ENCODE measurements around the gene TMEM115. TPM values are rescaled to one million over a fixed set of nuclear protein-coding genes. Genes with fewer than 3 reads are reported as not detected.

Gene TMEM115
- total and polyA plus RNA-seq, 2 experiments from 2014 or later: 17.8 to 49.2 TPM

DNA sequence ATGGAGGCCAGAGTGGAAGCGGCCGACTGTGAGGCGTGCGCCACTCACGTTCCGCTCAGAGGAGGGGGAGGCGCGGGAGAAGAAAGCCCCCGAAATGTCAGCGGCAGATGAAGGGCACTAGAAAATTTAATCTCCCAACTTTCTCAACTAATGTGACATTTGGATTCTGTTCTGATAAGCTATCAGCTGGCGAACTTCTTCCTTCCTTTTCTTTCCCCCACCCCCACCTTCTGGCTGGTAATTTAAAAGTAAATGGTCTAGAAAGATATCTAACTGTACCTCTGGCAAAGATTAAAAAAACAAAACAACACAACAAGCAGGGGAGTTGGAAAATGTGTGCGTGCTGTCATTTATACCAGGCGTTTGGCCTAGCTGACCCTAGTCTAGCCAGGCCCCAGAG lies 26.4 kb upstream of the TMEM115 start (continued):
- TF ChIP-seq JUNB (IDR thresholded peaks at IDR 0.05; ENCODE audit: unreplicated experiment) (no peak), NANOG (IDR thresholded peaks at IDR 0.05; ENCODE audit: borderline replicate concordance) (no peak), CREB1 (CRISPR knock-in tag; IDR thresholded peaks at IDR 0.05; ENCODE audit: low read depth) (no peak)
- TF ChIP-seq, protein P1, sequence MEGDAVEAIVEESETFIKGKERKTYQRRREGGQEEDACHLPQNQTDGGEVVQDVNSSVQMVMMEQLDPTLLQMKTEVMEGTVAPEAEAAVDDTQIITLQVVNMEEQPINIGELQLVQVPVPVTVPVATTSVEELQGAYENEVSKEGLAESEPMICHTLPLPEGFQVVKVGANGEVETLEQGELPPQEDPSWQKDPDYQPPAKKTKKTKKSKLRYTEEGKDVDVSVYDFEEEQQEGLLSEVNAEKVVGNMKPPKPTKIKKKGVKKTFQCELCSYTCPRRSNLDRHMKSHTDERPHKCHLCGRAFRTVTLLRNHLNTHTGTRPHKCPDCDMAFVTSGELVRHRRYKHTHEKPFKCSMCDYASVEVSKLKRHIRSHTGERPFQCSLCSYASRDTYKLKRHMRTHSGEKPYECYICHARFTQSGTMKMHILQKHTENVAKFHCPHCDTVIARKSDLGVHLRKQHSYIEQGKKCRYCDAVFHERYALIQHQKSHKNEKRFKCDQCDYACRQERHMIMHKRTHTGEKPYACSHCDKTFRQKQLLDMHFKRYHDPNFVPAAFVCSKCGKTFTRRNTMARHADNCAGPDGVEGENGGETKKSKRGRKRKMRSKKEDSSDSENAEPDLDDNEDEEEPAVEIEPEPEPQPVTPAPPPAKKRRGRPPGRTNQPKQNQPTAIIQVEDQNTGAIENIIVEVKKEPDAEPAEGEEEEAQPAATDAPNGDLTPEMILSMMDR (conservative IDR thresholded peaks at IDR 0.05; ENCODE audit: low read depth in 2 of 2): no peak
- TF ChIP-seq, protein P2, sequence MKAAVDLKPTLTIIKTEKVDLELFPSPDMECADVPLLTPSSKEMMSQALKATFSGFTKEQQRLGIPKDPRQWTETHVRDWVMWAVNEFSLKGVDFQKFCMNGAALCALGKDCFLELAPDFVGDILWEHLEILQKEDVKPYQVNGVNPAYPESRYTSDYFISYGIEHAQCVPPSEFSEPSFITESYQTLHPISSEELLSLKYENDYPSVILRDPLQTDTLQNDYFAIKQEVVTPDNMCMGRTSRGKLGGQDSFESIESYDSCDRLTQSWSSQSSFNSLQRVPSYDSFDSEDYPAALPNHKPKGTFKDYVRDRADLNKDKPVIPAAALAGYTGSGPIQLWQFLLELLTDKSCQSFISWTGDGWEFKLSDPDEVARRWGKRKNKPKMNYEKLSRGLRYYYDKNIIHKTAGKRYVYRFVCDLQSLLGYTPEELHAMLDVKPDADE (IDR thresholded peaks at IDR 0.05): no peak

DNA sequence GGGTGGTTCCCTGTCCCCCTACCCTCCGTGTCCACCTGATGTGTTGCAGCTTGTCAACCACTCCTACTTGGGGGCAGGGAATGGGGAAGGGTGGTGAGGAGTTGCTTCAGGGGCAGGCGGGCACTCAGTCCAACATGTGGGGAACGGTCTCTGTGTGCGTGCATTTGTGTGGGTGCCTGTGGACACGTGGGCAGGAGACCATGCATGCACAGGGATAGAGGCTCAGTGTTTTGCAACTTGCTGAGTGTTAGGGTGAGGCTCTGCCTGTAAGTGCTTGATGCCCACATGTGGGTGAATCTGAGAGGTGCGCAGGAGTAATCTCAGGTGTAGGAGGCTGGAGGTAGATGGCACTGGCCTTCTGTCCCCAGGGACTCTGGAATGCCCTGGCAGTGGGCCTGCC lies 24.4 kb upstream of the TMEM115 start:
- Mint-ChIP-seq H3K27me3 (ENCODE audit: insufficient read depth, low read depth, poor library complexity) (peaks cover 12% of the 10 kb centered on the region), H3K4me1 (peaks cover 2% of the 10 kb centered on the region; the same call in 2 of the 3 replicates), H3K4me3 (no peak overlapping the region), H3K27ac (no peak overlapping the region), H3K36me3 (ENCODE audit: low read depth) (no peaks in the 10 kb centered on the region), H3K9me3 (no peaks in the 10 kb centered on the region; the same call in 2 of the 3 replicates)
- no peaks in the 10 kb centered on the region for H3K27me3 ChIP-seq (ENCODE audit: insufficient read depth)
- no peaks in the 10 kb centered on the region for H3K36me3 ChIP-seq (ENCODE audit: insufficient read depth)
- ATAC-seq (no peak), DNase-seq (ENCODE audit: low spot score) (no peak)
- no peaks in the 10 kb centered on the region for H3K4me1 ChIP-seq (ENCODE audit: insufficient read depth)
- H3K4me2 ChIP-seq: no peak overlapping the region
- no peaks in the 10 kb centered on the region for H4K20me1 ChIP-seq (replicated peaks; ENCODE audit: insufficient read depth)
- H3K9me2 ChIP-seq (ENCODE audit: insufficient read depth): no peaks in the 10 kb centered on the region
- H2AFZ ChIP-seq: no peak overlapping the region
- H3K4me3 ChIP-seq: no peak overlapping the region
- no peaks in the 10 kb centered on the region for H3K79me2 ChIP-seq (replicated peaks; ENCODE audit: insufficient read depth)
- H3F3A ChIP-seq (replicated peaks; ENCODE audit: low read depth): no peaks in the 10 kb centered on the region
- H3K27ac ChIP-seq (ENCODE audit: low read depth): no peak overlapping the region
- TF ChIP-seq, protein P2 (IDR thresholded peaks at IDR 0.05): no peak
- TF ChIP-seq EZH2phosphoT487 (IDR thresholded peaks at IDR 0.05; ENCODE audit: unreplicated experiment) (no peak), CREB1 (CRISPR knock-in tag; IDR thresholded peaks at IDR 0.05; ENCODE audit: low read depth) (no peak), STAT1 (IDR thresholded peaks at IDR 0.05; ENCODE audit: unreplicated experiment) (no peak), EZH2 (IDR thresholded peaks at IDR 0.05; ENCODE audit: low read depth, unreplicated experiment) (no peak), POLR2AphosphoS5 (IDR thresholded peaks at IDR 0.05; ENCODE audit: low read depth) (no peak), ZNF114 (CRISPR knock-in tag; IDR thresholded peaks at IDR 0.05) (no peak), NANOG (IDR thresholded peaks at IDR 0.05; ENCODE audit: borderline replicate concordance) (no peak), ZNF331 (CRISPR knock-in tag; IDR thresholded peaks at IDR 0.05; ENCODE audit: low read depth) (no peak), JUNB (IDR thresholded peaks at IDR 0.05; ENCODE audit: unreplicated experiment) (no peak)
- TF ChIP-seq, protein P1 (conservative IDR thresholded peaks at IDR 0.05; ENCODE audit: low read depth in 2 of 2): no peak
- TF ChIP-seq, protein P3, sequence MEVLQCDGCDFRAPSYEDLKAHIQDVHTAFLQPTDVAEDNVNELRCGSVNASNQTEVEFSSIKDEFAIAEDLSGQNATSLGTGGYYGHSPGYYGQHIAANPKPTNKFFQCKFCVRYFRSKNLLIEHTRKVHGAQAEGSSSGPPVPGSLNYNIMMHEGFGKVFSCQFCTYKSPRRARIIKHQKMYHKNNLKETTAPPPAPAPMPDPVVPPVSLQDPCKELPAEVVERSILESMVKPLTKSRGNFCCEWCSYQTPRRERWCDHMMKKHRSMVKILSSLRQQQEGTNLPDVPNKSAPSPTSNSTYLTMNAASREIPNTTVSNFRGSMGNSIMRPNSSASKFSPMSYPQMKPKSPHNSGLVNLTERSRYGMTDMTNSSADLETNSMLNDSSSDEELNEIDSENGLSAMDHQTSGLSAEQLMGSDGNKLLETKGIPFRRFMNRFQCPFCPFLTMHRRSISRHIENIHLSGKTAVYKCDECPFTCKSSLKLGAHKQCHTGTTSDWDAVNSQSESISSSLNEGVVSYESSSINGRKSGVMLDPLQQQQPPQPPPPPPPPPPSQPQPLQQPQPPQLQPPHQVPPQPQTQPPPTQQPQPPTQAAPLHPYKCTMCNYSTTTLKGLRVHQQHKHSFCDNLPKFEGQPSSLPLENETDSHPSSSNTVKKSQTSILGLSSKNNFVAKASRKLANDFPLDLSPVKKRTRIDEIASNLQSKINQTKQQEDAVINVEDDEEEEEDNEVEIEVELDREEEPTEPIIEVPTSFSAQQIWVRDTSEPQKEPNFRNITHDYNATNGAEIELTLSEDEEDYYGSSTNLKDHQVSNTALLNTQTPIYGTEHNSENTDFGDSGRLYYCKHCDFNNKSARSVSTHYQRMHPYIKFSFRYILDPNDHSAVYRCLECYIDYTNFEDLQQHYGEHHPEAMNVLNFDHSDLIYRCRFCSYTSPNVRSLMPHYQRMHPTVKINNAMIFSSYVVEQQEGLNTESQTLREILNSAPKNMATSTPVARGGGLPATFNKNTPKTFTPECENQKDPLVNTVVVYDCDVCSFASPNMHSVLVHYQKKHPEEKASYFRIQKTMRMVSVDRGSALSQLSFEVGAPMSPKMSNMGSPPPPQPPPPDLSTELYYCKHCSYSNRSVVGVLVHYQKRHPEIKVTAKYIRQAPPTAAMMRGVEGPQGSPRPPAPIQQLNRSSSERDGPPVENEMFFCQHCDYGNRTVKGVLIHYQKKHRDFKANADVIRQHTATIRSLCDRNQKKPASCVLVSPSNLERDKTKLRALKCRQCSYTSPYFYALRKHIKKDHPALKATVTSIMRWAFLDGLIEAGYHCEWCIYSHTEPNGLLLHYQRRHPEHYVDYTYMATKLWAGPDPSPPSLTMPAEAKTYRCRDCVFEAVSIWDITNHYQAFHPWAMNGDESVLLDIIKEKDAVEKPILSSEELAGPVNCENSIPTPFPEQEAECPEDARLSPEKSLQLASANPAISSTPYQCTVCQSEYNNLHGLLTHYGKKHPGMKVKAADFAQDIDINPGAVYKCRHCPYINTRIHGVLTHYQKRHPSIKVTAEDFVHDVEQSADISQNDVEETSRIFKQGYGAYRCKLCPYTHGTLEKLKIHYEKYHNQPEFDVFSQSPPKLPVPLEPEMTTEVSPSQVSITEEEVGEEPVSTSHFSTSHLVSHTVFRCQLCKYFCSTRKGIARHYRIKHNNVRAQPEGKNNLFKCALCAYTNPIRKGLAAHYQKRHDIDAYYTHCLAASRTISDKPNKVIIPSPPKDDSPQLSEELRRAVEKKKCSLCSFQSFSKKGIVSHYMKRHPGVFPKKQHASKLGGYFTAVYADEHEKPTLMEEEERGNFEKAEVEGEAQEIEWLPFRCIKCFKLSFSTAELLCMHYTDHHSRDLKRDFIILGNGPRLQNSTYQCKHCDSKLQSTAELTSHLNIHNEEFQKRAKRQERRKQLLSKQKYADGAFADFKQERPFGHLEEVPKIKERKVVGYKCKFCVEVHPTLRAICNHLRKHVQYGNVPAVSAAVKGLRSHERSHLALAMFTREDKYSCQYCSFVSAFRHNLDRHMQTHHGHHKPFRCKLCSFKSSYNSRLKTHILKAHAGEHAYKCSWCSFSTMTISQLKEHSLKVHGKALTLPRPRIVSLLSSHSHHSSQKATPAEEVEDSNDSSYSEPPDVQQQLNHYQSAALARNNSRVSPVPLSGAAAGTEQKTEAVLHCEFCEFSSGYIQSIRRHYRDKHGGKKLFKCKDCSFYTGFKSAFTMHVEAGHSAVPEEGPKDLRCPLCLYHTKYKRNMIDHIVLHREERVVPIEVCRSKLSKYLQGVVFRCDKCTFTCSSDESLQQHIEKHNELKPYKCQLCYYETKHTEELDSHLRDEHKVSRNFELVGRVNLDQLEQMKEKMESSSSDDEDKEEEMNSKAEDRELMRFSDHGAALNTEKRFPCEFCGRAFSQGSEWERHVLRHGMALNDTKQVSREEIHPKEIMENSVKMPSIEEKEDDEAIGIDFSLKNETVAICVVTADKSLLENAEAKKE (CRISPR knock-in tag; IDR thresholded peaks at IDR 0.05): no peak

Measured in GM23338 (cell line).